ENCODE data around the gene PLCG1.

DNA sequence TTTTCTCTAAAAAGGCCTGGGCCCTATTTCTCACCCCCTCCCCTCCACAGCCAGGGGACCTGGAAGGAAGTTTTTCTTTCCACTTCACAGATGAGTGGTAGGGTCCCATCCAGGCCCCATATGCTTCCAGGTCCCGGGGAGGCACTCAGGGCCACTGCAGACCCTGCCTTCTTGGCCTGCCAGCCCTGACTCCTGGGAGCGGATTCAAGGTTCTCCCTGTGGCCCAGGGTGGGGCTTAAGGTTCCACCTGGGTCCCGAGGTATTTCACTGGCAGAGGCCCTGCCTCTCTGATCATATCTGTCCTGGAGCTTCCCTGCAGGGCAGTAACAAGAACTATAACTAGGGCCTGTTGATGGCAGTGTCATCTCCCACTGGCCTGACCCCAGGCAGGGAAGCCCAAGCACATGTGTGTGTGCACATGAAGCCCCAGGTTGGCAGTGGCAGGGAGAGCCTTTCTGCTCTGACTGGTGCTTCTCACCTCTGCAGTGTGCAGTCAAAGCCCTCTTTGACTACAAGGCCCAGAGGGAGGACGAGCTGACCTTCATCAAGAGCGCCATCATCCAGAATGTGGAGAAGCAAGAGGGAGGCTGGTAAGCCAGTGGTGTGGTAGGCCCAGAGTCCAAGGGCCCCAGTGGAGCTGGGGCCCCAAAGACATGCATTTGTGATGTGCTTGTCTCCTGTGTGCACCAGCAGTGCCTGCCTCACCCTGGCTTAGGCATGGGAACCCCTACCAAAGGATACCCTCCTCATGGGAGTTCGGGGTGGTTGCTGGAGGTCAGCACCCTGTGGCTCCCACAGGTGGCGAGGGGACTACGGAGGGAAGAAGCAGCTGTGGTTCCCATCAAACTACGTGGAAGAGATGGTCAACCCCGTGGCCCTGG is 31.2 kb downstream of the PLCG1 start:
- TF ChIP-seq, protein P1, sequence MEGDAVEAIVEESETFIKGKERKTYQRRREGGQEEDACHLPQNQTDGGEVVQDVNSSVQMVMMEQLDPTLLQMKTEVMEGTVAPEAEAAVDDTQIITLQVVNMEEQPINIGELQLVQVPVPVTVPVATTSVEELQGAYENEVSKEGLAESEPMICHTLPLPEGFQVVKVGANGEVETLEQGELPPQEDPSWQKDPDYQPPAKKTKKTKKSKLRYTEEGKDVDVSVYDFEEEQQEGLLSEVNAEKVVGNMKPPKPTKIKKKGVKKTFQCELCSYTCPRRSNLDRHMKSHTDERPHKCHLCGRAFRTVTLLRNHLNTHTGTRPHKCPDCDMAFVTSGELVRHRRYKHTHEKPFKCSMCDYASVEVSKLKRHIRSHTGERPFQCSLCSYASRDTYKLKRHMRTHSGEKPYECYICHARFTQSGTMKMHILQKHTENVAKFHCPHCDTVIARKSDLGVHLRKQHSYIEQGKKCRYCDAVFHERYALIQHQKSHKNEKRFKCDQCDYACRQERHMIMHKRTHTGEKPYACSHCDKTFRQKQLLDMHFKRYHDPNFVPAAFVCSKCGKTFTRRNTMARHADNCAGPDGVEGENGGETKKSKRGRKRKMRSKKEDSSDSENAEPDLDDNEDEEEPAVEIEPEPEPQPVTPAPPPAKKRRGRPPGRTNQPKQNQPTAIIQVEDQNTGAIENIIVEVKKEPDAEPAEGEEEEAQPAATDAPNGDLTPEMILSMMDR (conservative IDR thresholded peaks at IDR 0.05; ENCODE audit: low read depth in 2 of 2) = no peak
- TF ChIP-seq ZNF114 (CRISPR knock-in tag; IDR thresholded peaks at IDR 0.05) = no peak
- TF ChIP-seq EZH2 (IDR thresholded peaks at IDR 0.05; ENCODE audit: low read depth, unreplicated experiment) = no peak
- TF ChIP-seq EZH2phosphoT487 (IDR thresholded peaks at IDR 0.05; ENCODE audit: unreplicated experiment) = no peak
- TF ChIP-seq POLR2AphosphoS5 (IDR thresholded peaks at IDR 0.05; ENCODE audit: low read depth) = no peak
- TF ChIP-seq, protein P2, sequence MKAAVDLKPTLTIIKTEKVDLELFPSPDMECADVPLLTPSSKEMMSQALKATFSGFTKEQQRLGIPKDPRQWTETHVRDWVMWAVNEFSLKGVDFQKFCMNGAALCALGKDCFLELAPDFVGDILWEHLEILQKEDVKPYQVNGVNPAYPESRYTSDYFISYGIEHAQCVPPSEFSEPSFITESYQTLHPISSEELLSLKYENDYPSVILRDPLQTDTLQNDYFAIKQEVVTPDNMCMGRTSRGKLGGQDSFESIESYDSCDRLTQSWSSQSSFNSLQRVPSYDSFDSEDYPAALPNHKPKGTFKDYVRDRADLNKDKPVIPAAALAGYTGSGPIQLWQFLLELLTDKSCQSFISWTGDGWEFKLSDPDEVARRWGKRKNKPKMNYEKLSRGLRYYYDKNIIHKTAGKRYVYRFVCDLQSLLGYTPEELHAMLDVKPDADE (IDR thresholded peaks at IDR 0.05) = no peak
- TF ChIP-seq CREB1 (CRISPR knock-in tag; IDR thresholded peaks at IDR 0.05; ENCODE audit: low read depth) = no peak
- TF ChIP-seq JUNB (IDR thresholded peaks at IDR 0.05; ENCODE audit: unreplicated experiment) = no peak
- TF ChIP-seq STAT1 (IDR thresholded peaks at IDR 0.05; ENCODE audit: unreplicated experiment) = no peak
- TF ChIP-seq, protein P3, sequence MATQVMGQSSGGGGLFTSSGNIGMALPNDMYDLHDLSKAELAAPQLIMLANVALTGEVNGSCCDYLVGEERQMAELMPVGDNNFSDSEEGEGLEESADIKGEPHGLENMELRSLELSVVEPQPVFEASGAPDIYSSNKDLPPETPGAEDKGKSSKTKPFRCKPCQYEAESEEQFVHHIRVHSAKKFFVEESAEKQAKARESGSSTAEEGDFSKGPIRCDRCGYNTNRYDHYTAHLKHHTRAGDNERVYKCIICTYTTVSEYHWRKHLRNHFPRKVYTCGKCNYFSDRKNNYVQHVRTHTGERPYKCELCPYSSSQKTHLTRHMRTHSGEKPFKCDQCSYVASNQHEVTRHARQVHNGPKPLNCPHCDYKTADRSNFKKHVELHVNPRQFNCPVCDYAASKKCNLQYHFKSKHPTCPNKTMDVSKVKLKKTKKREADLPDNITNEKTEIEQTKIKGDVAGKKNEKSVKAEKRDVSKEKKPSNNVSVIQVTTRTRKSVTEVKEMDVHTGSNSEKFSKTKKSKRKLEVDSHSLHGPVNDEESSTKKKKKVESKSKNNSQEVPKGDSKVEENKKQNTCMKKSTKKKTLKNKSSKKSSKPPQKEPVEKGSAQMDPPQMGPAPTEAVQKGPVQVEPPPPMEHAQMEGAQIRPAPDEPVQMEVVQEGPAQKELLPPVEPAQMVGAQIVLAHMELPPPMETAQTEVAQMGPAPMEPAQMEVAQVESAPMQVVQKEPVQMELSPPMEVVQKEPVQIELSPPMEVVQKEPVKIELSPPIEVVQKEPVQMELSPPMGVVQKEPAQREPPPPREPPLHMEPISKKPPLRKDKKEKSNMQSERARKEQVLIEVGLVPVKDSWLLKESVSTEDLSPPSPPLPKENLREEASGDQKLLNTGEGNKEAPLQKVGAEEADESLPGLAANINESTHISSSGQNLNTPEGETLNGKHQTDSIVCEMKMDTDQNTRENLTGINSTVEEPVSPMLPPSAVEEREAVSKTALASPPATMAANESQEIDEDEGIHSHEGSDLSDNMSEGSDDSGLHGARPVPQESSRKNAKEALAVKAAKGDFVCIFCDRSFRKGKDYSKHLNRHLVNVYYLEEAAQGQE (IDR thresholded peaks at IDR 0.05; ENCODE audit: unreplicated experiment) = no peak
- TF ChIP-seq ZNF331 (CRISPR knock-in tag; IDR thresholded peaks at IDR 0.05; ENCODE audit: low read depth) = no peak
- TF ChIP-seq, protein P4, sequence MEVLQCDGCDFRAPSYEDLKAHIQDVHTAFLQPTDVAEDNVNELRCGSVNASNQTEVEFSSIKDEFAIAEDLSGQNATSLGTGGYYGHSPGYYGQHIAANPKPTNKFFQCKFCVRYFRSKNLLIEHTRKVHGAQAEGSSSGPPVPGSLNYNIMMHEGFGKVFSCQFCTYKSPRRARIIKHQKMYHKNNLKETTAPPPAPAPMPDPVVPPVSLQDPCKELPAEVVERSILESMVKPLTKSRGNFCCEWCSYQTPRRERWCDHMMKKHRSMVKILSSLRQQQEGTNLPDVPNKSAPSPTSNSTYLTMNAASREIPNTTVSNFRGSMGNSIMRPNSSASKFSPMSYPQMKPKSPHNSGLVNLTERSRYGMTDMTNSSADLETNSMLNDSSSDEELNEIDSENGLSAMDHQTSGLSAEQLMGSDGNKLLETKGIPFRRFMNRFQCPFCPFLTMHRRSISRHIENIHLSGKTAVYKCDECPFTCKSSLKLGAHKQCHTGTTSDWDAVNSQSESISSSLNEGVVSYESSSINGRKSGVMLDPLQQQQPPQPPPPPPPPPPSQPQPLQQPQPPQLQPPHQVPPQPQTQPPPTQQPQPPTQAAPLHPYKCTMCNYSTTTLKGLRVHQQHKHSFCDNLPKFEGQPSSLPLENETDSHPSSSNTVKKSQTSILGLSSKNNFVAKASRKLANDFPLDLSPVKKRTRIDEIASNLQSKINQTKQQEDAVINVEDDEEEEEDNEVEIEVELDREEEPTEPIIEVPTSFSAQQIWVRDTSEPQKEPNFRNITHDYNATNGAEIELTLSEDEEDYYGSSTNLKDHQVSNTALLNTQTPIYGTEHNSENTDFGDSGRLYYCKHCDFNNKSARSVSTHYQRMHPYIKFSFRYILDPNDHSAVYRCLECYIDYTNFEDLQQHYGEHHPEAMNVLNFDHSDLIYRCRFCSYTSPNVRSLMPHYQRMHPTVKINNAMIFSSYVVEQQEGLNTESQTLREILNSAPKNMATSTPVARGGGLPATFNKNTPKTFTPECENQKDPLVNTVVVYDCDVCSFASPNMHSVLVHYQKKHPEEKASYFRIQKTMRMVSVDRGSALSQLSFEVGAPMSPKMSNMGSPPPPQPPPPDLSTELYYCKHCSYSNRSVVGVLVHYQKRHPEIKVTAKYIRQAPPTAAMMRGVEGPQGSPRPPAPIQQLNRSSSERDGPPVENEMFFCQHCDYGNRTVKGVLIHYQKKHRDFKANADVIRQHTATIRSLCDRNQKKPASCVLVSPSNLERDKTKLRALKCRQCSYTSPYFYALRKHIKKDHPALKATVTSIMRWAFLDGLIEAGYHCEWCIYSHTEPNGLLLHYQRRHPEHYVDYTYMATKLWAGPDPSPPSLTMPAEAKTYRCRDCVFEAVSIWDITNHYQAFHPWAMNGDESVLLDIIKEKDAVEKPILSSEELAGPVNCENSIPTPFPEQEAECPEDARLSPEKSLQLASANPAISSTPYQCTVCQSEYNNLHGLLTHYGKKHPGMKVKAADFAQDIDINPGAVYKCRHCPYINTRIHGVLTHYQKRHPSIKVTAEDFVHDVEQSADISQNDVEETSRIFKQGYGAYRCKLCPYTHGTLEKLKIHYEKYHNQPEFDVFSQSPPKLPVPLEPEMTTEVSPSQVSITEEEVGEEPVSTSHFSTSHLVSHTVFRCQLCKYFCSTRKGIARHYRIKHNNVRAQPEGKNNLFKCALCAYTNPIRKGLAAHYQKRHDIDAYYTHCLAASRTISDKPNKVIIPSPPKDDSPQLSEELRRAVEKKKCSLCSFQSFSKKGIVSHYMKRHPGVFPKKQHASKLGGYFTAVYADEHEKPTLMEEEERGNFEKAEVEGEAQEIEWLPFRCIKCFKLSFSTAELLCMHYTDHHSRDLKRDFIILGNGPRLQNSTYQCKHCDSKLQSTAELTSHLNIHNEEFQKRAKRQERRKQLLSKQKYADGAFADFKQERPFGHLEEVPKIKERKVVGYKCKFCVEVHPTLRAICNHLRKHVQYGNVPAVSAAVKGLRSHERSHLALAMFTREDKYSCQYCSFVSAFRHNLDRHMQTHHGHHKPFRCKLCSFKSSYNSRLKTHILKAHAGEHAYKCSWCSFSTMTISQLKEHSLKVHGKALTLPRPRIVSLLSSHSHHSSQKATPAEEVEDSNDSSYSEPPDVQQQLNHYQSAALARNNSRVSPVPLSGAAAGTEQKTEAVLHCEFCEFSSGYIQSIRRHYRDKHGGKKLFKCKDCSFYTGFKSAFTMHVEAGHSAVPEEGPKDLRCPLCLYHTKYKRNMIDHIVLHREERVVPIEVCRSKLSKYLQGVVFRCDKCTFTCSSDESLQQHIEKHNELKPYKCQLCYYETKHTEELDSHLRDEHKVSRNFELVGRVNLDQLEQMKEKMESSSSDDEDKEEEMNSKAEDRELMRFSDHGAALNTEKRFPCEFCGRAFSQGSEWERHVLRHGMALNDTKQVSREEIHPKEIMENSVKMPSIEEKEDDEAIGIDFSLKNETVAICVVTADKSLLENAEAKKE (CRISPR knock-in tag; IDR thresholded peaks at IDR 0.05) = no peak

Data from GM23338 (cell line).